ENCODE results near the gene TMED1.

Gene TMED1

DNA sequence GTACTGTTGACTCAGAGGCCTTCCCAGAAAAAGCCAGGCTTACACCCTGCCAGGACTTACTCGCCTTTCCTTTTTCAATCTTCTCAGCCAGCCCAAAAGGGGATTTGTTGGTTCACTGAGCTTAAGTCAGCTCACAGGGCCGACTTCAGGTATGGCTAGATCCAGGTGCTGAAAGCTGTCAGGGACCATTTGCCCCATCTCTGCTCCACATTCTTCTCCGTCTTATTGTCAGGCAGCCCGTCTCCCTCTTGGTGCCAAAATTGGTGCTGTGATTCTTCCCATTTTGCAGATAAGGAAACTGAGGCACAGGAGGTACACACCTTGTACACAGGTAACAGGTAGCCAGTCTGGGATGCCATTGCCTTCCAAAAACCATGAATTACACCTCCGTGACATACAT, 14.6 kb upstream of the TMED1 start:
- no peaks in the 10 kb centered on the region for H3K4me1 ChIP-seq (ENCODE audit: insufficient read depth, low read length, severe bottlenecking)
- no peak overlapping the region for H3K4me3 ChIP-seq (ENCODE audit: low read depth, low read length, poor library complexity, severe bottlenecking)
- H3K9me2 ChIP-seq (ENCODE audit: low read depth, low read length): no peaks in the 10 kb centered on the region
- no peaks in the 10 kb centered on the region for H3F3A ChIP-seq (ENCODE audit: insufficient read depth, low read length)
- TF ChIP-seq EZH2 (IDR thresholded peaks at IDR 0.05; ENCODE audit: borderline replicate concordance, low read length): no peak
- TF ChIP-seq, protein P1, sequence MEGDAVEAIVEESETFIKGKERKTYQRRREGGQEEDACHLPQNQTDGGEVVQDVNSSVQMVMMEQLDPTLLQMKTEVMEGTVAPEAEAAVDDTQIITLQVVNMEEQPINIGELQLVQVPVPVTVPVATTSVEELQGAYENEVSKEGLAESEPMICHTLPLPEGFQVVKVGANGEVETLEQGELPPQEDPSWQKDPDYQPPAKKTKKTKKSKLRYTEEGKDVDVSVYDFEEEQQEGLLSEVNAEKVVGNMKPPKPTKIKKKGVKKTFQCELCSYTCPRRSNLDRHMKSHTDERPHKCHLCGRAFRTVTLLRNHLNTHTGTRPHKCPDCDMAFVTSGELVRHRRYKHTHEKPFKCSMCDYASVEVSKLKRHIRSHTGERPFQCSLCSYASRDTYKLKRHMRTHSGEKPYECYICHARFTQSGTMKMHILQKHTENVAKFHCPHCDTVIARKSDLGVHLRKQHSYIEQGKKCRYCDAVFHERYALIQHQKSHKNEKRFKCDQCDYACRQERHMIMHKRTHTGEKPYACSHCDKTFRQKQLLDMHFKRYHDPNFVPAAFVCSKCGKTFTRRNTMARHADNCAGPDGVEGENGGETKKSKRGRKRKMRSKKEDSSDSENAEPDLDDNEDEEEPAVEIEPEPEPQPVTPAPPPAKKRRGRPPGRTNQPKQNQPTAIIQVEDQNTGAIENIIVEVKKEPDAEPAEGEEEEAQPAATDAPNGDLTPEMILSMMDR (IDR thresholded peaks at IDR 0.05; ENCODE audit: low read length): no peak
- H3K4me2 ChIP-seq (ENCODE audit: low read length): no peak overlapping the region
- H3K9ac ChIP-seq (ENCODE audit: low read length): no peak overlapping the region
- H3K9me3 ChIP-seq (ENCODE audit: low read length): peaks cover 8% of the 10 kb centered on the region
- H2AFZ ChIP-seq (ENCODE audit: low read length): no peak overlapping the region
- H3K27me3 ChIP-seq (ENCODE audit: insufficient read depth, low read length): peaks cover 10% of the 10 kb centered on the region
- no peak overlapping the region for H3K27ac ChIP-seq (ENCODE audit: low read depth, low read length, poor library complexity, severe bottlenecking)
- H4K20me1 ChIP-seq (ENCODE audit: insufficient read depth, low read length): no peaks in the 10 kb centered on the region
- peaks cover 6% of the 10 kb centered on the region; the same call in 1 of the 2 replicates for H3K36me3 ChIP-seq (ENCODE audit: insufficient read depth, low read length)
- H3K79me2 ChIP-seq (ENCODE audit: insufficient read depth, low read length): no peaks in the 10 kb centered on the region

DNA sequence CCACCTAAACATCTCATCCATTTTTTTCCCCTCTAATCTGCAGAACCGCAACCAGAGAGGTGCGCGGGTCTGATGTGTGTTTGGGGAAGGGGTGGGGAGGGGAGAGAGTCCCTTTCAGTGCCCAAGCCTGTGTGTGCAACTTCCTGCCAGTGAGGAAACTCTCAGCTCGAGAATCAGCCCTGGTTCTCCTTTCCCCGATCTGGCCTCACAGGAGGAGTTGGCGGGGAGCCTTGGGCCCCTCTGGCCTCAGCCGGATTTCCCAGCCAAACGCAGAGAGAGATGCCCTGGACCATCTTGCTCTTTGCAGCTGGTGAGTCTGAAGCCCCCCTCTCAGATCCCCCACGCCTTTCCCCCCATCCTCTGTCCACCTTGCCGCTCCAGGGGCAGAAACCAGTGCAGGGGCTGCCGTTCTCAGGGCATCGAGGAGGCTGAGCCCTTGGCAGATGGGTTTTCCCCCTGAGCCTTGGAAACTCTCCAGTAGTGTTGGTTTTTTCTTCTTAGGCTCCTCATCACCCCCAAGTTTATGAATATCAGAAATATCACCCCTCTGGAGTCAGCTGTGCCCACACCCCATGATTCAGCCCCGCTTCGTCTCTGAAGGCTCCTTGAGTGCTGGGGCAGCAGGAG, 12.3 kb upstream of the TMED1 start, which contains the start of gene C19orf38:
TSS of gene C19orf38 (plus strand) at position 186 of the 627 bp plus-strand sequence. CDS start at position 280, 94 bp downstream.
- Histone ChIP-seq H3K9ac (ENCODE audit: low read length) (no peak within 1 kb of the TSS; the same call in 1 of the 2 replicates), H3K27me3 (ENCODE audit: insufficient read depth, low read length) (peaks cover 10% of the 10 kb centered on the region), H3K4me3 (ENCODE audit: low read depth, low read length, poor library complexity, severe bottlenecking) (no peak within 1 kb of the TSS), H3K4me1 (ENCODE audit: insufficient read depth, low read length, severe bottlenecking) (no peaks in the 10 kb centered on the region), H3K79me2 (ENCODE audit: insufficient read depth, low read length) (no peaks in the 10 kb centered on the region), H3K9me2 (ENCODE audit: low read depth, low read length) (no peaks in the 10 kb centered on the region), H3K27ac (ENCODE audit: low read depth, low read length, poor library complexity, severe bottlenecking) (no peak within 1 kb of the TSS), H3F3A (ENCODE audit: insufficient read depth, low read length) (no peaks in the 10 kb centered on the region), H3K4me2 (ENCODE audit: low read length) (no peak within 1 kb of the TSS), H4K20me1 (ENCODE audit: insufficient read depth, low read length) (no peaks in the 10 kb centered on the region), H3K9me3 (ENCODE audit: low read length) (peaks cover 8% of the 10 kb centered on the region), H3K36me3 (ENCODE audit: insufficient read depth, low read length) (peaks cover 6% of the 10 kb centered on the region; the same call in 1 of the 2 replicates), H2AFZ (ENCODE audit: low read length) (no peak within 1 kb of the TSS)
- TF ChIP-seq, protein P1 (IDR thresholded peaks at IDR 0.05; ENCODE audit: low read length): no peak

DNA sequence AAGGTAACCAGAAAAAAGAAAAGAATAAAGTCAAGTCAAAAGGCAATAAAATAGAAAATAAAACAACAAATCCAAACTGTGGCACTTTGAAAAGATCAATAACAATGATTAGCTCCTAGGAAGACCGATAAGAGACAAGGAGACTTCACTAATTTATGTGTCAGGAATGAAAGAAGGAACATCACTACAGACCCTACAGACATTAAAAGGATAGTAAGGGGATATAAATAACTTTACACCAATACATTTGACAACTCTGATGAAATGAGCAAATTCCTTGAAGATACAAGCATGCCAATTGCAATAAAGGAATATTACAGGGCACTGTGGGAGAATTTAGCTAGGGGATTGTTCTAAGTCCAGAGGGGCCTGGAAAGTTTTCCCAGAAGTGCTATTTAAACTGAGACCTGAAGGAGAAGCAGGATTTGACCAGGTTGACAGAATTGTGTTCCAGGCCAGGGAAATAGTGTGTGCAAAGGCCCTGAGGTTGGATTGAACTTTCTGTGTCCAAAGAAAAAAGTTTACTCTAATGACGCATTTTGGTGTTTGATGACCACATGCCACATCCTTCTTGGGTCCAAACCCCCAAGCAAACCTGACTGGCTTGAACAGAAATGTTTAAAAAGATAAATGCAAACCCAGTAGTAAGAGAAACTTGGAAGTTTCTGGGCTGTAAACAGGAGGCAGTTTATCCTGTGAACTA, 10.6 kb upstream of the TMED1 start:
- Histone ChIP-seq H3K79me2 (ENCODE audit: insufficient read depth, low read length) (no peaks in the 10 kb centered on the region), H4K20me1 (ENCODE audit: insufficient read depth, low read length) (no peaks in the 10 kb centered on the region), H3K9me2 (ENCODE audit: low read depth, low read length) (no peaks in the 10 kb centered on the region)

More for the DNA sequence above, 10.6 kb upstream of the TMED1 start:
- Histone ChIP-seq H3K27ac (ENCODE audit: low read depth, low read length, poor library complexity, severe bottlenecking) (no peak overlapping the region), H3F3A (ENCODE audit: insufficient read depth, low read length) (no peaks in the 10 kb centered on the region), H3K4me1 (ENCODE audit: insufficient read depth, low read length, severe bottlenecking) (no peaks in the 10 kb centered on the region), H2AFZ (ENCODE audit: low read length) (no peak overlapping the region), H3K36me3 (ENCODE audit: insufficient read depth, low read length) (peaks cover 6% of the 10 kb centered on the region; the same call in 1 of the 2 replicates), H3K9ac (ENCODE audit: low read length) (no peak overlapping the region), H3K4me3 (ENCODE audit: low read depth, low read length, poor library complexity, severe bottlenecking) (no peak overlapping the region), H3K27me3 (ENCODE audit: insufficient read depth, low read length) (peaks cover 10% of the 10 kb centered on the region), H3K4me2 (ENCODE audit: low read length) (no peak overlapping the region), H3K9me3 (ENCODE audit: low read length) (peaks cover 11% of the 10 kb centered on the region)
- no peak for TF ChIP-seq EZH2 (IDR thresholded peaks at IDR 0.05; ENCODE audit: borderline replicate concordance, low read length)
- TF ChIP-seq, protein P1 (IDR thresholded peaks at IDR 0.05; ENCODE audit: low read length): no peak

Measured in OCI-LY1 (cell line).